GM06990 (cell line): ENCODE data around the gene MELTF.
A peak's percentile ranks its signal among the peaks of the same experiment; 100 is the strongest.

ENCODE experiments used
- DNase-seq: peaks from one replicate; pipeline ENCODE4 v3.0.0-alpha.2; 2011; ENCODE audit not compliant: insufficient read length; ENCODE audit errors: extremely low read depth
- H3K27me3 ChIP-seq: replicated peaks from 2 replicates; pipeline ENCODE4 v1.6.0; 2011; ENCODE audit warnings: low read length; ENCODE audit not compliant: control insufficient read depth, insufficient read depth
- H3K36me3 ChIP-seq: 2 replicates; pipeline ENCODE4 v1.5.1; 2011; ENCODE audit warnings: low read length; ENCODE audit not compliant: control insufficient read depth, insufficient read depth
- H3K4me3 ChIP-seq: replicated peaks from 2 replicates; pipeline ENCODE4 v1.5.1; 2011; ENCODE audit warnings: low read depth, mild to moderate bottlenecking, control low read depth, low read length
- TF ChIP-seq, protein P1 (sequence below): IDR thresholded peaks from 2 replicates; pipeline ENCODE4 v1.5.1; 2011; ENCODE audit warnings: low read length, control low read depth, mild to moderate bottlenecking, inconsistent platforms; ENCODE audit not compliant: insufficient read depth, poor library complexity, severe bottlenecking

MELTF gene

DNA sequence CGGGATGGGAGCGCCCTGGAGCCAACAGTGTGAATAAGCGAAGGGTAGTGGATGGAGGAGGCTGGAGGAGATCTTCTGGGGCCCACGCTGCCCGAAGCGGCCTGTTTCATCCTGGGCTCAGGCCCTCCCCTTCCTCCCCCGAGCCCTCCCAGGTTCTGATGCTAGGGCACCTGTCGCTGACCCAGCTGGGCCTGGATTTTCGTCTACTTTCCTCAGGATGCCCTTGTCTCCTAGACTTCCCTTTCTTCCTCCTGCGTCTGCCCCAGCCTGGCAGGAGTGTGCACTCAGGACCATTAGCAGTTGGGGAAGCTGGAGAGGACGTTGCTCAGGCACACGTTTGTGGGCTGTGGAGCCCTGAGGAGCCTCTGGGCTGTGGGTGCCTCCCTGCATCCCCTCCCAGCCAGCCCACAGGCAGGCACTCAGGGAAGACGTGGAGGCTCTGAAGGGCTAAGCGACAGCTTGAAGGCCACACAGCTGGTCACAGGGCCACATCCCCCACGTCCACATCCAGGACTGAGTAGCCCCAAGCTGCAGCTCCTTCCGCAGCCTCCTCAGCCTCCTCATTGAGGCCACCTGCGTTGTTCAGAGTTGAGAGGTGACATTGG lies 37.1 kb downstream of the MELTF start:
- H3K27me3 ChIP-seq = no peaks in the 10 kb centered on the region
- no peak overlapping the region for H3K4me3 ChIP-seq
- no peak for DNase-seq
- TF ChIP-seq, protein P1, sequence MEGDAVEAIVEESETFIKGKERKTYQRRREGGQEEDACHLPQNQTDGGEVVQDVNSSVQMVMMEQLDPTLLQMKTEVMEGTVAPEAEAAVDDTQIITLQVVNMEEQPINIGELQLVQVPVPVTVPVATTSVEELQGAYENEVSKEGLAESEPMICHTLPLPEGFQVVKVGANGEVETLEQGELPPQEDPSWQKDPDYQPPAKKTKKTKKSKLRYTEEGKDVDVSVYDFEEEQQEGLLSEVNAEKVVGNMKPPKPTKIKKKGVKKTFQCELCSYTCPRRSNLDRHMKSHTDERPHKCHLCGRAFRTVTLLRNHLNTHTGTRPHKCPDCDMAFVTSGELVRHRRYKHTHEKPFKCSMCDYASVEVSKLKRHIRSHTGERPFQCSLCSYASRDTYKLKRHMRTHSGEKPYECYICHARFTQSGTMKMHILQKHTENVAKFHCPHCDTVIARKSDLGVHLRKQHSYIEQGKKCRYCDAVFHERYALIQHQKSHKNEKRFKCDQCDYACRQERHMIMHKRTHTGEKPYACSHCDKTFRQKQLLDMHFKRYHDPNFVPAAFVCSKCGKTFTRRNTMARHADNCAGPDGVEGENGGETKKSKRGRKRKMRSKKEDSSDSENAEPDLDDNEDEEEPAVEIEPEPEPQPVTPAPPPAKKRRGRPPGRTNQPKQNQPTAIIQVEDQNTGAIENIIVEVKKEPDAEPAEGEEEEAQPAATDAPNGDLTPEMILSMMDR = no peak
- H3K36me3 ChIP-seq = no peaks in the 10 kb centered on the region

DNA sequence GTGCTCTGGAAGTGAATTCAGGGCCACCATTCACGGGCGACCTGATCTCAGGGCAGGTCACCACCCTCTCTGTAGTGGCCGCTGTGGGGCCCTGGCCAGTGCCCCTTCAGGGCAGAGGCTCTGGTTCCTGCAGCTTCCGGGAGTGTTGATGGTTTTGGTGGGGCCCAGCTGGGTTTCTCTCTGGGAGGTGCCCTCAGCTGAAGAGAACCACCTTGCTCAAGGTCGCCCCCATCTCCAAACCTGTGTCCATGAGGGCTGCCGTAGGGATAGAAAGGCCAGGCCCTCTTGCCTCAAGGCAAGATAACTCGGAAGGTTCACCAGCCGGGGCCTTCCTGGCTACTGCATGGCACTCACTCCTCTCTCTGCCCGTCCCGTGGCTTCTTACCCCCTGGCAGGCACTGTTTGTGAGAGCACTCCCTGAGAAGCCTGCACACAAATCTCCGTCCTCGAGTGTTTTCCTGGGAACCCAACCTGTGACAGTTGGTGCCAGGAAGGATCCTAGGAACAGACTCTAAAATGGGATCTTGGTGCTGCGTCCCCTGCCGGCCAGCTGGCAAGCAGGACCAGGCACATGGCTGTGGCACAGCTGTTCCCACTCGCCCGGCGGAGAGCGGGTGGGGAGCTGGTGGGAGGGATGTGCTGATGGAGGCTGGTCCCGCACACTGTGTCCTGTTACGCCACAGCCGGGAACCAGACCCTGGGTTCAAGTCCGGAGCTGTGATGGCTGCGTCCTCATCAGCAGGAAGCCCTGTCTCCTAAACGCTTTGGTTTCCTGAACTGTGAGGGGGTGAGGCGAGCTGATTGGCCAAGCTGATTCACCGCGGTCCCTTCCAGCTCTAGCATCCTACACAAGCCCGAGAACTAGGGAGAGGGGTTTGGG lies 37.8 kb downstream of the MELTF start:
- Histone ChIP-seq H3K4me3 (no peak overlapping the region), H3K36me3 (no peaks in the 10 kb centered on the region), H3K27me3 (no peaks in the 10 kb centered on the region)
- TF ChIP-seq, protein P1 = no peak
- DNase-seq = no peak

DNA sequence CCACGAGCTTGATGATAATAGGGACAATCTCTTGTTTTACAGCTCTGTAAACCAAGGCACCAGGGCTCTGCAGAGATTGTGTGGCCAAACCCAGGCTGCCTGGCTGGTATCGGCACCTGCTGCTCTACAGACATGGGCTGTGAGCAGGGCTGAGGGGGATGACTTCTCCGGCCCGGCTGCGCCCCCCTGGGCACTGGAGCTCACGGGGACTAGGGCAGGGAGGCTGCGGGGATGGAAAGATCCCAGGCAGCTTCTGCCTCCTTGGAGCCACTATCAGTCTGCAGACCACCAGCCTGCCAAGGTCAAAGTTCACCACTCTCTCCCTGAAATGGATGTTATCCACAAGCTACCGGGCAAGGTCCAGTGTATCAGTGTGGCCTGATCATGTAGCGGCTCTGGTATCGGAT lies 39.0 kb downstream of the MELTF start:
- TF ChIP-seq, protein P1 = no peak
- DNase-seq = no peak
- no peaks in the 10 kb centered on the region for H3K27me3 ChIP-seq

DNA sequence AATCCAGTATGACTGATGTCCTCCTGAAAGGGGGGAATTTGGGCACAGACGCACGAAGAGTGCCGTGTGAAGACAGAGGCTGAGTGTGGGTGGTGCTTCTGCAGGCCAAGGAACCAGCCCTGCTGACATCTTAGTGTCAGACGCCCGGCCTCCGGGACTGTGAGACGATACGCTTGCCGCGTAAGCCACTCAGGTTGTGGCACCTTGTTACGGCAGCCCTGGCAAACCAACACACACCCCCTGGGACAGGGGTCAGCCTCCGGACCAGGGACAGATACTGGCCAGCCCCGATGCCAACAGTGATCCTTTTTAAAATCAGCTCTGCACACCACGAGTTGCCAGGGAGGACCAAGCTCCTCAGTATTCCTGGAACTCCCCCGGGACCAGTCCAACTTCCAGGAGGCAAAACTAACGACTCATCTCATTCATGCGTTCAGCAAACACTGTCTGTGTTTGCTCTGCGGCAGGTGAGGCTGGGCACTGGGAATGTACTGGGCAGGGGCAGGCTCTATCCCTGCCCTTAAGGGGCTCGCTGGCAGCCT lies 39.8 kb downstream of the MELTF start:
- H3K36me3 ChIP-seq = no peaks in the 10 kb centered on the region
- no peak overlapping the region for H3K4me3 ChIP-seq
- no peak for DNase-seq
- TF ChIP-seq, protein P1 = no peak
- no peaks in the 10 kb centered on the region for H3K27me3 ChIP-seq

More for the DNA sequence above, 39.0 kb downstream of the MELTF start:
- Histone ChIP-seq H3K36me3 (no peaks in the 10 kb centered on the region), H3K4me3 (no peak overlapping the region)

DNA sequence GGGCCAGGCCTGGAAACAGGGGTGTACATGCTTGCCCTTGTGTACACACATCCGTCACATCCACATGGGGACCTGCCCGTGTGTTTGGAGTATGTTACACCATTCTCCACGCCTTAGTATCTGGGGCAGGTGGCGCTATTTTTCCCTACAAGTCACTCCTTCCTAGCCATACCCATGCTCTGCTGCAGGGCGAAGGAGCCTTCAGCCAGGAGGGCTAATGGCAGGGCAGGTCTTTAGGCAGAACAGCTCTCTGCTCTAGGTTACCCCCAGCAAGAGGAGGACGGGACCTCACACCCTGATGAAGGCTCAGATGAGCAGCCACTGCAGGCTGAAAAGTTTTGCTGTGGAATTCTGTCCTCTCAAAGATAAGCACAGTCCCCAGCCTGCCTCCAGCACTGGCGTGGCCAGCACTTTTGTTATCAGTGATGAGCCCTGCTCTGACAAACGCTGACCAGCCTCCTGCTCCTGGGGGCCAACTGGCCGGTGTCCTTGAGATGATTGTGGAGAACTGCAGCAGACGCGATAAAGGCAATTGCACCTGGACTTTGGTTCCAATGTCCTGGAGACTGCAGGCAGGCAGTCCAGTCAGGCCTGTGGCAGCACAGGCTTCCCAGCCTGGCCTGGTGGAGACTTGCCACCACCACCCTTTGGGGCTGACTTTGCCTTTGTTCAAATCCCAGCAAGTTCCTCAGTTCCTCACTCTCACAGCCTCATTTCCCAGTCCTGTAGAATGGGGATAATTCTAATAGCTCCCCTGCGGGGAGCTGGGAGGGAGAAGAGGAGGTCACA lies 41.2 kb downstream of the MELTF start:
- no peaks in the 10 kb centered on the region for H3K36me3 ChIP-seq
- no peak for DNase-seq
- TF ChIP-seq, protein P1 = peak; percentile 33
- H3K27me3 ChIP-seq = no peaks in the 10 kb centered on the region
- no peak overlapping the region for H3K4me3 ChIP-seq
